ENCODE measurements around the gene MAP3K12.
A peak's percentile ranks its signal among the peaks of the same experiment; 100 is the strongest.
"Not testable (repeated sequence)": the region's sequence is repeated elsewhere in the genome, so short reads cannot be mapped to it uniquely, and the experiment has no call there.

Gene MAP3K12

GRCh38 chr12:53466640-53467039 lies 32.6 kb downstream of the MAP3K12 start:
- DNase-seq = no peak

DNA sequence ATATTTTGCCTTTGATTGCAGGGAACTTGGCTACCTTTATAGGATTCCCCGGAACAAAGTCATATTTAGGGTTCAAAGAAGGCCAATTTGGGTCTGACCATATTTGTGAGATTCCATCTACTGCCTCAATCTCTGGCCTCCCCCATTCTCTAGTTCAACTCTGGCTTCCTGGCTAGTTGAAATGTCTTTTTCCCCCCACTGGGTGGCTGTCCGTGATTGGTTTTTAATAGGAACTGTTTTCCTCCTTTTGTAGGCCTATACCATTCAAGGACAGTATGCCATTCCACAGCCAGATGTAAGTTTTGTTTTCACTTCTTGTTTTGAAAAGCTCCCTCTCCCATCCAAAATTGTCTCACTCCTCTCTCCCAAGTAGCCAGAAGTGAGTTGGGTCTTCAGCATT lies 33.6 kb downstream of the MAP3K12 start:
- no peak for DNase-seq

DNA sequence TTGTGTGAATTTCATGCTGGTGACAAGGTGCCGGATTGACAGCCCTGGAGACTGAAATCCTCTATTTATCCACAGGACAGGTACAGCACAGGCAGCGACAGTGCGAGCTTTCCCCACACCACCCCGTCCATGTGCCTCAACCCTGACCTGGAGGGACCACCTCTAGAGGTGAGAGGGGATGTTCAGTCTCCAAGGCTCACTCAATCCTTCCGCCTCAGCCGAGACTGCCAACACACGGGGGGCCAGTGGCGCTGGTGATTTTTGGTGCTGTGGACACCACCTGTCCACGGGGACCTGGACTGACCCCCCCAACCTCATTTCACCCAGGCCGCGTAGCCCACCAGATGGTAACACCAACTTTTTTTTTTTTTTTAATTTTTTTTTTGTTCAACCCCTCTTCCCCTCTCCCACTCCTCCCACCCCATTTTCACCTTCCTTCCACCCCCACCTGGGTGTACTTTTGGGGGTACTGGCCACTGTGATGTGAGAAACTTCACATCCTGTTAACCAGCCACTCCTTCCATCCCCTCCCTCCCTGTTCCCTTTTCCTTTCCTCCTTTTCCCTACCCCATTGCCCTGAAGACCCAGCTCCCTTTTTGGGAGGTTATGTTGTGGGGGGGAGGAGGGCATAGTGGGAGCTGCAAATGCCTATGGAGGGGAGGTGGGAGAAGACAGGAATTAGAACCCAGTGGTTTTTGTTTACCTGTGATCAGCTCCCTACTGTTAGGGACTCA lies 34.4 kb downstream of the MAP3K12 start:
- no peak for DNase-seq

DNA sequence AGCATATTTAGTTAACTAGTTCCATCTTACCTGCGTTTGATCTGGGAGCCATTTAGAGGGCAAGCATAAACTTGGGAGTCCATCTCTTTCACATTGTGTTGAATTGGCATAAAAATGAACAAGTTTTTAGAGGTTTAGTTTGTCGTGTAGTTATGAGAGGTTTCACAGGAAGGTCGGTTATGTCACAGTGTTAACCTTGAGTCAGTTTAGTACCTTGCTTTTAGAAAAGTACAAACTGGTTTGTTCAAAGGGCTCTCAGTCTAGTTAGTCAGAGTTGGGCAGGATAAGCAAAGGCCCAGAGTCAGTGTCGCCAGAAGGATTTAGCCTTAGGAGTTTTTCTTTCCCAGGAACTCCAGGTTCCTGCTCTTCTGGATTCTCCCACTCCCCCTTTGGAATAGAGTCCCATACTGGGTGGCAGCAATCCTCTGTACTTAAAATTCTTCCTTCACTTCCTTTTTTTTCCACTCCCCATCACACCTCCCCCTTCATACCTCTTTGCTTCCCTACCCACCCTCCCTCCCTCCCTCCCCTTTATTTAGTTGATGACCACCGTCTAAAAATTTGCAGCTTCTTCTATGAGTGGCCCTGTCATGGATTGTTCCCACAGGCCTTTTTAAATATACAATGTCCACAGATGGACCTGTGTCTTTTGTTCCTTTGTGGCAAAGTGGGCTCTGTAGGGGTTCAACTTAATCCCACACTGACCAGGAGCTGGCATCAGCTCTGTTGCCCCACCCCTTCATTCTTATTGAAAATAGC lies 35.3 kb downstream of the MAP3K12 start:
- no peak for DNase-seq

- DNase-seq = no peak
Observed at GRCh38 chr12:53462935-53463334, 36.3 kb downstream of the MAP3K12 start.

DNA sequence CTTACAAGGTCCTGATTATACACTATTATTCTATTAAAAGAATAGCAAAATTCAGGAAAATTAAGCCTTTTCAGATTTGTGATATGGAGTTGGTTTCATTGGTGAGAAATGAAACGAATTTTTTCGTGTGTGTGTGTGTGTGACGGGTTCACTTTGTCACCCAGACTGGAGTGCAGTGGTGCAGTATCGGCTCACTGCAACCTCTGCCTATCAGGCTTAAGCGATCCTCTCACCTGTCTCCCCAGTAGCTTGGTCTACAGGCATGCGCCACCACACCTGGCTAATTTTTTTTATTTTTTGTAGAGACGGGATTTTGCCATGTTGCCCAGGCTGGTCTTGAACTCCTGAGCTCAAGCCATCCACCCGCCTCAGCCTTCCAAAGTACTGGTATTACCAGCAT lies 37.7 kb downstream of the MAP3K12 start:
- DNase-seq = no peak

DNA sequence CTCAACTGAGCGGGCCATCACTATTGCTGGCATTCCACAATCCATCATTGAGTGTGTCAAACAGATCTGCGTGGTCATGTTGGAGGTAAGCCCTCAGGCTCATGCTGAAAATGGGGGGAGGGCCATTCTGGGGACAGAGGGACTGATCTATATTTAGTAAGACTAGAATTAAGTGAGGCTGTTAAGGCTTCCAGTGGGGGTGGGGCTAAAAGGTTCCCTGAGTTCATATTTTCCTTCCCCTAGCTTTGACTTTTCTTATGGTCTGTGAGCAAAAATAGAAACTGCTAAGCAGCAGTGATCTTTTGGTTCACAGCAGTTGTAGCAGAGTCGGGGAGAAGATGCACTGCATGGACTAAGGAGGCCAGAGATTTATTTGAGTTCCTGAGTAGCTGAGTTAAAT lies 38.2 kb downstream of the MAP3K12 start:
- no peak for DNase-seq

GRCh38 chr12:53459097-53459496 lies 40.2 kb downstream of the MAP3K12 start:
- no peak for DNase-seq

DNA sequence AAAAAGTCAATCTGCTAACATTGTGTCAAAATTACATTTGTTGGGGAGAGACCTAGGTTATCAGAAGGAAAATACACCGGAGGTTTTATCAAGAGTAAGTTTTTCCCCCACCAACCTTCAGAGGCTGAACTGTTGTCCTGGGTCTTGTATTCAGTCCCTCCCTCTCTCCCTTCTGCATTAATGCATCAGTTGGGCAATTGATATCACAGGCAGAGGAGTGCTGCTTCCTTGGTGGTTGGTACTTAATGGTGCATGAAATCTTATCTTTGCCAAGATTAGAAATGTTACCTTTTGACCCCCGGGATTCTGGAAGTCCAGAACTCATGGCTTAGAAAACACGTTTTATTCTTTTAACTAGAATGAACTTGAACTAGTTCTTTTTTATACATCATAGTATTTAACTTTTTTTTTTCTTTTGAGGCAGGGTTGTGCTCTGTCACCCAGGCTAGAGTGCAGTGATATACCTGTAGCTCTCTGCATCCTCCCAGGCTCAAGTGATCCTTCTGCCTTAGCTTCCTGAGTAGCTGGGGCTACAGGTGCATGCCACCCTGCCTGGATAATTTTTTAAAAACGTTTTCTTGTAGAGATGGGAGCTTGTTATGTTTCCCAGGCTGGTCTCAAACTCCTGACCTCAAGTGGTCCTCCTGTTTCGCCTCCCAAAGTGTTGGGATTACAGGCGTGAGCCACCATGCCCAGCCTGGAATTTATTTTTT lies 42.4 kb downstream of the MAP3K12 start:
- DNase-seq = no peak

GRCh38 chr12:53454707-53455106 lies 44.6 kb downstream of the MAP3K12 start:
- DNase-seq = no peak

- no peak for DNase-seq
Observed at GRCh38 chr12:53453953-53454640, 45.2 kb downstream of the MAP3K12 start.

GRCh38 chr12:53452159-53453077 lies 46.8 kb downstream of the MAP3K12 start:
- peak; percentile 38 for DNase-seq

DNA sequence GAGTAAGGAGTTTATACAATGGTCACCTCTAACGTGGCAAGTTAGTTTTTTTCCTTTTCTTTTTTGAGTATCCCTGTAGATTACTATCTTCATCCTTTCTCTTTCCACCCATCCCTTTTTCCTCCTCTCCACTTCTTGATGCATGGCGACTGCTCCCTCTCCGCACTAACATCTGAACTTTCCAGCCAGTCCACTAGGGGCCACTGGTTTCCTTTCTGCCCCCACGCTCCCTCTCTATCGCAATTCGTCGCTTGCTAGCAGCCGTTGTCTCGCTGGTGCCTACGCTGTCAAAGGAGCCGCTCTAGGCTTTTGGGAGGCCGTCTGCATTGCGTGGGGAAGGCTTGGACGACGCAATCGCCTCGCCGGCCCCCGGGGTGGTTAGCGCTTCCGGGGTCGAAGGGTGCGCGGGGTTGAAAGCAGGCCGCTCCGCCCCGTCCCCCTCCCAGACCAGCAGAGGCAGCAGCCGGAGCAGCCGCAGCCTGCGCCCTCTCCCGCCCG lies 47.5 kb downstream of the MAP3K12 start, which contains the start of gene PCBP2:
PCBP2 (plus strand) TSS at position 442 of the 498 bp plus-strand sequence. CDS start 2,699 bp downstream, outside the sequence.
- DNase-seq = peak; percentile 91

GRCh38 chr12:53450936-53451335 lies 48.3 kb downstream of the MAP3K12 start:
- no peak for DNase-seq

DNA sequence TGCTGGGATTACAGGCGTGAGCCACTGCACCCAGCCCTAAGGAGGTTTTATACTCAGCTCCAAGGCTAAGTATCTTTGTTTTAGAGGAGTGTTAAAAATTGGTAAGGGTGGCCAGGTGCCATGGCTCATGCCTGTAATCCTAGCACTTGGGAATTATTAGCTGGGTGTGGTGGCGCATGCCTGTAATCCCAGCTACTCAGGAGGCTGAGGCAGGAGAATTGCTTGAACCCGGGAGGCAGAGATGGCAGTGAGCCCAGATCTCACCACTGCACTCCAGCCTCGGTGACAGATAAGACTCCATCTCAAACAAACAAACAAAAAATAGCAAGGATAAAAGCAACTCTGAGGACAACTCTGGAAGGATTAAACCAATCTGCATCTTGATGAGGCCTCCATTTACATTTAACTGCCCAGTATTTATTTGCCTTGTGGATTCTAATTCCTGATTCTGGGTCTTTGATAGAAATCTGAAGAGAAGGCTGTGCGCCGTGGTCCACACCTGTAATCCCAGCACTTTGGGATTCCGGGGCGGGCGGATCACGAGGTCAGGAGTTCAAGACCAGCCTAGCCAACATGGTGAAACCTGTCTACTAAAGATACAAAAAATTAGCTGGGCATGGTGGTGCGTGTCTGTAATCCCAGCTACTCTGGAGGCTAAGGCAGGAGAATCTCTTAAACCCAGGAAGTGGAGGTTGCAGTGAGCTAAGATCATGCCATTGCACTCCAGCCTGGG lies 54.5 kb downstream of the MAP3K12 start:
- DNase-seq = not testable (repeated sequence)

DNA sequence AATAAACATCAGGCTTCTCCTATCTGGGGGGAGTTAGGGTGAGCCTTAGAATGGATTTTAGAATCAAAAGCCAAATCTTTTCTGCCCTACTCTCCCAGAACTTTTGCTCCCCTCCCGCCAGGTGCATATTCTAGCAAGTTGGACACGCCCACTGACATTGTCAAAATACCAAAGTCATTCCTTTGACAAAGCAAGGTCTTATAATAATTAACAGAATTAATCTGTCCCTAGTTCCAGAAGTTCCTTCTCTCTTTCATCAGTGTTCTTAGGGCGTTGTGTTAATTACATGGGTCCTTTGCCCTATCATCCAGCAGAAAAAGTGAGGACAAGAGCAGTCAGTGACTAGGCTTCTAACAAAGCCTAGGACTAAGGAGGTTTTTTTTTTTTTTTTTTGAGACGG lies 55.3 kb downstream of the MAP3K12 start:
- DNase-seq = no peak

GRCh38 chr12:53441040-53441833 lies 58.0 kb downstream of the MAP3K12 start, which contains the start of gene PRR13:
Gene PRR13 (plus strand): TSS chr12:53441734. CDS start chr12:53442715, 981 bp downstream.
- DNase-seq = peak; percentile 94

DNA sequence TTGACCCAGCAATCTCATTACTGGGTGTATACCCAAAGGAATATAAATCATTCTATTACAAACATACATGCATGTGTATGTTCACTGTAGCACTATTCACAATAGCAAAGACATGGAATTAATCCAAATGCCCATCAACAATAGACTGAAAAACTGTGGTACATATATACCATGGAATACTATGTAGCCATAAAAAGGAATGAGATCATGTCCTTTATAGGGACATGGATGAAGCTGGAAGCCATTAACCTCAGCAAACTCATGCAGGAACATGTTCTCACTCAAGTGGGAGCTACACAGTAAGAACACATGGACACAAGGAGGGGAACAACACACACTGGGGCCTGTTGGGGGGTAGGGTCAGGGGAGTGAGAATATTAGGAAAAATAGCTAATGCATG lies 59.7 kb downstream of the MAP3K12 start:
- DNase-seq = not testable (repeated sequence)

- DNase-seq = not testable (repeated sequence)
Observed at GRCh38 chr12:53435326-53435725, 63.9 kb downstream of the MAP3K12 start.

- no peak for DNase-seq
Observed at GRCh38 chr12:53431187-53431586, 68.1 kb downstream of the MAP3K12 start.

All from NCI-H1105 (cell line).